GM18858 (cell line): ENCODE measurements around the gene BRAT1.
A peak's percentile ranks its signal among the peaks of the same experiment; 100 is the strongest.
"Not testable (repeated sequence)": the region's sequence is repeated elsewhere in the genome, so short reads cannot be mapped to it uniquely, and the experiment has no call there.

Experiments
- ATAC-seq: cut with Tn5 transposase; IDR thresholded peaks from one replicate; pipeline ENCODE4 v1.9.1; 2021; ENCODE audit not compliant: unreplicated experiment

Gene BRAT1

DNA sequence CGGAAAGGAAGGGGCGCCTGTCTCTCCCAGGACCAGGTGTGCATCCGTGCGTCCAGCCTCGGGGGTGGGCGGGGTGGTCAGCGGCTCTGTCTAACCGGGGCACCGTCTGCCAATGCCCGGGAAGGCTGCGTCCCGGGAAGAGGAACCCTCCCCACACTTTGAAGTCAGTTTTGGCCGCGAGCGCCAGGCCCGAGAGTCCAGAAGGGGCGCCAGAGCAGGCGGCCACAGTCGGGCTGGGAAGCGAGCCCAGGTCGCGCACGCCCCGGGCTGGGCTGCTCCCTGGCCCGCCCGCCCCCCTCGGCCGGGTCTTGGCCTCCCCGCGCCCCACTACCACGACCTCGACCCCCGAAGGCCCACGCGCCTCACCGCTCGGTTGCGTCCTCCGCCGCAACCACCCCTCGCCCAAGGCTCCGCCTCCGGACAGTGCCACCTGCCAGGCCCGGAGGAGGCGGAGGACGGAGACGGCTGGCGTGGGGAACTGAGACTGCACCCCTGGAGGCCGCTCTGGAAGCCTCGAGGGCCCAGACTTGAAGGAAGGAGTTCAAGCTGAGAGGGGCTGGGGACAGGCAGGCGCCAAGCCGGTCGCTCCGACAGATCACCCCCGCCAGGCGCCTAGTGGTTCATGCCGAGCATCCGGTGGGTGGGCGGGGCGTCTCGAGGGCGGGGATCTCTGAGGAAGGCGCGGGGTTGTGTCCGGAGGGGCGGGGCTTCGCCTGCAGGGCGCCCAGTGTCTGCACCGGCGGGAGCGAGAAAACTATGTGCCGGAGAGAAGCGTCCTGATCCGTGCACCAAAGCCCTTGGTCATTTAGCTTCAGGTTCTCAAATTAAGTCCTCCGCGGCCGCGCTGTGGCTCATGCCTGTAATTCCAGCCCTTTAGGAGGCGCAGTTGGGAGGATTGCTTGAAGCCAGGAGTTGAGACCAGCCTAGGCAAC lies at the start of gene BRAT1:
Gene BRAT1 (minus strand): TSS at position 404 of the 932 bp plus-strand sequence. CDS start 1,093 bp downstream, outside the sequence.
- peak; percentile 52 for ATAC-seq

DNA sequence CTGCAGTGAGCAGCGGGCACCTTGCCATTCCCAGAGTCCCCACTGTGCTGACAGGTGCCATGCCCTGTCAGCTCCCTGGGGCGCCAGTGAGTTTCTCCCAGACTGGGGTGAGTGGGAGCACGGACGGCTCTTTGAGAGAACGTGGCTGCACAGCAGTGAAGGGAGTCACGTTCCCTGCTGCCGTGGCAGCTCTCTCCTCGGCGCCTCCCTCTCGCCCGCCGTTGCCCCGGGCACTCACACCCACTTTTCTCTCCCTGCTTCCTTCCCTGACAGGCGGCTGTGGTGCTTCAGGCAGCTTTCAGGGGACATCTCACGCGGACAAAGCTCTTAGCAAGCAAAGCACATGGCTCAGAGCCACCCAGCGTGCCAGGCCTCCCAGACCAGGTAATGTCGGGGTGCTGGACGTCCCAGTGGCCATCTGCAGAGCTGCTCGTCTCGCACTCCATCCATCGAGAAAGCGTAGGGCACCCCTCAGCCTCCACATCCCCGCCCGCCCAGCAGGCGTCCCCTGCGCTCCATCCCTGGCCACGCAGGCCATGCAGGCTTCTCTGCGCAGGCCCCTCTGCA lies 49.4 kb upstream of the BRAT1 start:
- ATAC-seq, result no peak

- no peak for ATAC-seq
Observed at GRCh38 chr7:2603044-2603965, 48.0 kb upstream of the BRAT1 start.

DNA sequence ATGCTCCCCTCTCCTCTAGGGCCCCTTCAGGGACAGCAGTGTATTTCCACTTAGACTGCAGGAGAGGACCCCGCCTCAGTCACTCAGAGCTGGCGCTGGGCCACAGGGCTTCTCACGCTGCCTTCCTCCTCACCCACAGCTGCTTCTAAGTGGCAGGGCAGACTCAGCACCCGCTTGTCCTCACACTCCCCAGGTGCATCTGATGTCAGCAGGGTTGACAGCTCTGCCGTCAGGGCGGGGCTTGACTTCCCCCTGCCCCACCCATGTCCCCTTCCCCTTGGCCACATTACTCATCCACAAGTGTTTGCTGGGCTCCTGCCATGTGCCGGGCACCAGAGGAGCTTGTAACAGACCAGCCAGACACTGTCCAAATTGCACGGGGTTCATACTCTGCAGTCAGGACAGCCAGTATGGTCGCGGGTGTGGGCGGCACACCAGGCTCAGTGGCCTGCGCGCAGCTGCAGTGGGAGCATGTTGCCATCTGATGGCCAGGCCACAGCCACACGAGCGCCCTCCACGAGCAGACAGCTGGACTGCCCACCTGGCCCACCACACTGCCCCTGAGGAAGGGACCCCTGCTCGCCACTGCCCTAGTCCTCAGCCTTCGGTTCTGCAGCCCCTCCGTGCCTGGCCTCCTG lies 47.2 kb upstream of the BRAT1 start:
- ATAC-seq, result no peak

DNA sequence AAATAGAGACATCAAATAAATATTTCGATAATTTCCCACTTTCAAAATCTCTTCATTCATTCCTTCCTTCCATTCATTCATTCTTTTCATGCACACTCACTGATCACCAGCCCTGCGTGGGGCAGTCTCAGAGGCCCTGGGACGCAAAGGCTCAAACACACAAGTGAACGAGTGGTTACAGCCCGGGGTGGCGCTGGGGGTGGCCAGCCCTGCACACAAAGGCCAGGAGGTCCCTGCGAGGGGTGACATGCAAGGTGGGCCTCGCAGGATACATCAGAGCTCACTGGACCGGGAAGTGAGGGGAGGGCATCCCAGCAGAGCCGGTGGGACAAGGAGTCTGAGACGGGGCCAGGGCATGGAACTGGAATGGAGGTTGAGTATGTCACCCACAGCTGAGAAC lies 46.6 kb upstream of the BRAT1 start:
- no peak for ATAC-seq

DNA sequence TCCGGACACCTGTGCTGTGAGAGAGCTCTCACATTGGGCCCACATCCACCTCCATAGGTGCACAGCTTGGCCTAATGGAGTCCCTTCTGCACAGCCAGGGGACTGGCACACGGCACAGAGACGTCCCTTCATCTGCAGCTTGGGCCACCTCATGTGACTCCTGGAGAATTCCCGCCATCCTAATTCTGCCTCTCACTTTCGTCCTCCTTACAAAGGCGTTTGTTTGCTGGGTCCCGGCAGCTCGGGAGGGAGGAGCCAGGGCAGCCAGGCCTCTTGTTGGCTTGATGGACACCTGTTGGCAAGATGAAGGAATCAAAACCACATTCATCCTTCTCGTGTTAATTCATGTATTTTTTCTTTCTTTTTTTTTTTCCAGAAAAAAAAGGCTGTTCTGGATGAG lies 45.7 kb upstream of the BRAT1 start:
- no peak for ATAC-seq

DNA sequence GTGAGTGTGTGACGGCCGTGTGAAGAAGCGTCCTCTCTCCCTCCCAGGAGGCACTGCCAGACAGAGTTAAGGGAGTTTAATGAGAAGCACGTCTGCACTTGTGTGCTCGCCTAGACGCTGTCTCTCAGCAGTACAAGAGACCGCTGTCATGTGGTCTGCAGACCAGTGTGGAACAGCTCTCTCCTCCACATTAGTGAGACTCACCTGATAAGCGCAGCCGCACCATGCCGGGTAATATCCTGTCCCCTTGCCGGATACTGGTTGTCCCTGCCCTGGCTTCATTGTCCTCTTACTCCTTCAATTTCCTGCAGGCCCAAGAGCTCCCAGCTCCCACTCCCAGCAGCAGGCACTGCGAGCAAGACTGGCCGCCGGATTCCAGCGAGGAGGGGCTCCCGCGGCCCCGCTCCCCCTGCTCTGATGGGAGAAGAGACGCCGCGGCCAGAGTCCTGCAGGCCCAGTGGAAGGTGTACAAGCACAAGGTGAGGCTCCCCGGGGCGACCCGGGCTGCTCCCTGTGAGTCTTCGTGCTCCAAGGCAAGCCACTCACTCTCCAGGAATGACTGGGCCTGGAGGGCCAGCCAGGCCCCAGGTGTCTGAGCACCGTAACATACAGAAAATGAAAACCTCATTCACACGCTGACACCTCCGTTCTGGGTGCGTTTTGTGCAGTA lies 43.0 kb upstream of the BRAT1 start:
- no peak for ATAC-seq

DNA sequence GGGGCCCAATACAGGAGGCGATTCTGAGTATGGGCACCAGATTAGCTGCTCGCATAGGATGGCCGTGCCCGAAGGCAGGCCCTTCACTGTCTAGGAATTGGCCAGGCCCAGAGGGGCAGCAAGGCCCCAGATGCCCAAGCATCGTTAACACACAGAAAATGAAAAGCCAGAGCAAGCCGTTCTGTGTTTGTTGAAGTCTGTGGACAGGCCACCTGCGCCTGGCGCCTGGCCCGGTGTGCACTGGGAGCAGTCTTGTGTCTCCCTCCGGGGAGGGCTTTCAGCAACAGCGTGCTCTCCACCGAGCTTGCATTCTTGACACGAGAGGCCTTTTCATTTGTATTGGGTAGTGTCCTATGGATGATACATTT lies 41.9 kb upstream of the BRAT1 start:
- ATAC-seq, result no peak

GRCh38 chr7:2596464-2597272 lies 41.3 kb upstream of the BRAT1 start:
- ATAC-seq, result no peak

- ATAC-seq, result no peak
Observed at GRCh38 chr7:2595258-2595860, 40.0 kb upstream of the BRAT1 start.

DNA sequence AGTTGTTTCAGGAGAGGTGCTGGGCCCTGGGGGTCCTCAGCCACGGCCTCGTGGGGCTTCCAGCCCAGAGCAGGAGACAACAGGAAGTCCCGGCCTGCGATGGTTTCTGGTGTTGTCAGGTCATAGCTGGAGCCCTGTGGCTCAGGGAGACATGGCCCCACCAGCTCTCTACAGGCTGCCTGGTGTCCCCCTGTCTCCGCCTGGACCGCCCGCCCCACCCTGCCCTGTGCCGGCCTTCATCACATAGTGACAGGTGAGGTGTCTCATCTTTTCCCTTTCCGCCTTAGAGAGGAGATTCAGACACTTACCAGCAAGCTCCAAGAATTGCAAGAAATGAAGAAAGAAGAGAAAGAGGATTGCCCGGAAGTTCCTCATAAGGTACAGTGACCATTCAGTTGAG lies 39.3 kb upstream of the BRAT1 start:
- ATAC-seq, result no peak

DNA sequence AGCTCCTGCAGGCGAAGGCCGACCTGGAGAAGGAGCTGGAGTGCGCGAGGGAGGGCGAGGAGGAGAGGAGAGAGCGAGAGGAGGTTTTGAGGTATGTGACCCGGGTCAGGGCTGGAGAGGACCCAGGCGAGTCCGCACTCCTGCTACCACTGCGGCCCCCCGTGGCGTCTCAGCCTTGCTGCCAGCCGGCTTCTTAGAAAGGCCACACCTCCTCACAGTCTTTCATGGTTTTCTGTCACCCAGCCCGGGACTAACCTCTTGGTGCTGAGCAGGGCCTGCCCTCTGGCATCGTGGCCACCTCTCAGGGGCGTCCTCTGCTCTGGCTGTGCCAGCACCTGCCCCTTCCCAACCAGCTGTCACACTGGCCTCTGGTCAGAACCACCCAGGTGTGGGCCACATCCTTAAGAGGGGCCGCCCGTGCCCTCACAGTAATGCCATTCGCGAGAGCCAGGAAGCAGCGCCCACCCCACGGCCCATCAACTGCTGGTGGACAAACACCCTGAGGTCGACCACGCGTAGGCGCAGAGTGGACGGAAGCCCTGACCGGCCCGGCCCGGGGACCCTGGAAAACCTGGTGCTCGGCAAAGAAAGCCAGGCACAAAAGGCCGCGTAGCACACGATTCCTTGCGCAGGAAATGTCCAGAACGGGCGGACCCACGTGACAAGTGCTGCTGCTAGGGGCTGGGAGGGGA lies 37.9 kb upstream of the BRAT1 start:
- ATAC-seq, result no peak

DNA sequence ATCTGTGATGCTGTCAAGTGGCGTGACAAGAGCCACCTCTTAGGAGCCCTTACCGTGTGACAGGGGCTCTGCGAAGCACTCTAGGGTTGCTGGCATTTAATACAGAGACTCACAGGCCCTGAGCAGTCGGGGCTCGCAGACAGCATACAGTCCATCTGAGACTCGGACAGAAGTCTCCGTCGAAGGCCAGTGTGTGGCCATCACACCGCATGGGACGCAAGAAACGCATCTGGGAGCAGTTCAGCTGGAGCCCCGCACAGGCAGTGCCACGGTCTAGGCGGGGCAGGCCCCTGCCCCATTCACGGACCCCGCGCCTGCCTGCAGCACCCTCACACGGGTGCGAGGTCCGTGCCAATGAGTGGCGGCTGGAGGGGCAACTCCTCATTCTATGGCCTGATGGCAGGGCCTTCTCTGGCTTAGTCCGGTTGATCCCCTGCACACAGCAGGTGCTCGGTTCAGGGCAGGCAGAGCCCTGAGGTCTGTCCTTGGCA lies 37.1 kb upstream of the BRAT1 start:
- no peak for ATAC-seq

- not testable (repeated sequence) for ATAC-seq
Observed at GRCh38 chr7:2589941-2590340, 34.6 kb upstream of the BRAT1 start.

DNA sequence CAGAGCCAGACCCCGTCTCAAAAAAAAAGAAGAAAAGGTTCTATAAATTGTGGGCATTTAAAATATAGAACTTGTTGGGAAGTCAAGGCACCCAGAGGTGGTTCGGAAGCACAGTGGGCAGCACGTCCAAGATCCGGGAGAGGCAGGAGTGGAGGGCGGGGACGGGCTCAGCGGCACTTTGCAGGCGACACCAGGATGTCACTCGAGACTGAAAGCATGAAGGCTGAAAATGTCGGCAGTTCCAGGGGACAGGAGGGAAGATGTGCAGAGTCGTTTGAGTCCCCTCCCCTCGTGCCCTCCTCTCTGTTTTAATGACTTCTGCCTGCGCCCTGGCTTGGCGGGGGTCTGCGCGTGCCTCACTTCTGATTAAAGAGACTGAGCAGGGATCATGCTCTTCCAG lies 34.0 kb upstream of the BRAT1 start:
- ATAC-seq, result no peak

- ATAC-seq, result no peak
Observed at GRCh38 chr7:2587778-2588177, 32.5 kb upstream of the BRAT1 start.

GRCh38 chr7:2587134-2587533 lies 31.8 kb upstream of the BRAT1 start:
- ATAC-seq, result no peak

GRCh38 chr7:2586326-2587020 lies 31.1 kb upstream of the BRAT1 start:
- ATAC-seq, result no peak
